ENCODE results near the gene P2RX2. TPM values are rescaled to one million over a fixed set of nuclear protein-coding genes. Genes with fewer than 3 reads are reported as not detected.

The P2RX2 gene
- total and polyA plus RNA-seq, 2 experiments from 2014 or later: 1.1 to 1.7 TPM

DNA sequence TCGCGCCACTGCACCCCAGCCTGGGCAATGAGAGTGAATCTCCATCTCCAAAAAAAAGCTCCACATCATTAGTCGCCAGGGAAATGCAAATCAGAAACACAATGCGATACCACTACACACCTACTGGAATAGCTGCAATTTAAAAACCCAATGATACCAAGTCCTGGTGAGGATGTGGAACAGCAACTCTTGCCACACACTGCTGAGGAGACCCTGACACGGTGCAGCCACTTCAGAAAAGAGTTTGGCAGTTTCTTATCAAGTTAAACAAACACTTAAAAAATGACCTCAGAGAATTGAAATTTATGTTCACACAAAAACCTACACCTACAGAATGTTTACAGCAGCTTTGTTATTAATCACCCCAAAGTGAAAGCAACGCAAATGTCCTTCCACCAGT, 12.1 kb downstream of the P2RX2 start:
- Mint-ChIP-seq H3K4me3 (no peak overlapping the region), H3K9me3 (no peaks in the 10 kb centered on the region; the same call in 2 of the 3 replicates), H3K27ac (no peak overlapping the region), H3K4me1 (no peaks in the 10 kb centered on the region), H3K36me3 (ENCODE audit: low read depth) (peaks cover 83% of the 10 kb centered on the region), H3K27me3 (ENCODE audit: insufficient read depth, low read depth, poor library complexity) (peaks cover 12% of the 10 kb centered on the region)
- no peak overlapping the region for H3K4me3 ChIP-seq
- no peaks in the 10 kb centered on the region for H3K79me2 ChIP-seq (replicated peaks; ENCODE audit: insufficient read depth)
- H3F3A ChIP-seq (replicated peaks; ENCODE audit: low read depth): 0 out of 2 replicates have a peak, but pooled peaks cover 6% of the 10 kb centered on the region
- no peak for ATAC-seq
- H2AFZ ChIP-seq: no peak overlapping the region
- peaks cover 34% of the 10 kb centered on the region for H3K36me3 ChIP-seq (ENCODE audit: insufficient read depth)
- H3K9me2 ChIP-seq (ENCODE audit: insufficient read depth): no peaks in the 10 kb centered on the region
- H3K4me2 ChIP-seq: no peak overlapping the region
- no peaks in the 10 kb centered on the region for H3K27me3 ChIP-seq (ENCODE audit: insufficient read depth)
- H4K20me1 ChIP-seq (replicated peaks; ENCODE audit: insufficient read depth): peaks cover 21% of the 10 kb centered on the region
- no peaks in the 10 kb centered on the region for H3K4me1 ChIP-seq (ENCODE audit: insufficient read depth)
- TF ChIP-seq, protein P1, sequence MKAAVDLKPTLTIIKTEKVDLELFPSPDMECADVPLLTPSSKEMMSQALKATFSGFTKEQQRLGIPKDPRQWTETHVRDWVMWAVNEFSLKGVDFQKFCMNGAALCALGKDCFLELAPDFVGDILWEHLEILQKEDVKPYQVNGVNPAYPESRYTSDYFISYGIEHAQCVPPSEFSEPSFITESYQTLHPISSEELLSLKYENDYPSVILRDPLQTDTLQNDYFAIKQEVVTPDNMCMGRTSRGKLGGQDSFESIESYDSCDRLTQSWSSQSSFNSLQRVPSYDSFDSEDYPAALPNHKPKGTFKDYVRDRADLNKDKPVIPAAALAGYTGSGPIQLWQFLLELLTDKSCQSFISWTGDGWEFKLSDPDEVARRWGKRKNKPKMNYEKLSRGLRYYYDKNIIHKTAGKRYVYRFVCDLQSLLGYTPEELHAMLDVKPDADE (IDR thresholded peaks at IDR 0.05): no peak
- TF ChIP-seq ZNF462 (CRISPR knock-in tag; IDR thresholded peaks at IDR 0.05): no peak
- TF ChIP-seq CTCF (conservative IDR thresholded peaks at IDR 0.05; ENCODE audit: low read depth in 2 of 2): no peak
- TF ChIP-seq NANOG (IDR thresholded peaks at IDR 0.05; ENCODE audit: borderline replicate concordance): no peak
- no peak overlapping the region for H3K27ac ChIP-seq (ENCODE audit: low read depth)
- no peak for DNase-seq (ENCODE audit: low spot score)
